Adrenal gland (tissue), 5 donors: Measurements from ENCODE around the gene TMEM238L.

ENCODE experiments used
- POLR2A ChIP-seq, 2 donors: fragments of 450-650 bp; IDR thresholded peaks; one replicate each; pipeline ENCODE4 v1.6.1; 2017; ENCODE audit warnings: antibody characterized with exemption in 2 of 2, mild to moderate bottlenecking in 2 of 2, moderate library complexity in 1 of 2
- TF ChIP-seq, protein P1 (sequence below), 6 experiments: fragments of 450-650 bp in 4 of 6; fragments of 200-600 bp in 2 of 6; sonication (generic) in 1 of 6; IDR thresholded peaks; 1 replicate in 5 of 6; 2 replicates in 1 of 6; pipeline versions ENCODE4 v1.5.1 to v1.8.0; 2016 to 2021; ENCODE audit warnings: antibody characterized with exemption in 6 of 6, mild to moderate bottlenecking in 2 of 6, moderate library complexity in 1 of 6
- donor health status: DM: no; HTN: no; CAD: no.

DNA sequence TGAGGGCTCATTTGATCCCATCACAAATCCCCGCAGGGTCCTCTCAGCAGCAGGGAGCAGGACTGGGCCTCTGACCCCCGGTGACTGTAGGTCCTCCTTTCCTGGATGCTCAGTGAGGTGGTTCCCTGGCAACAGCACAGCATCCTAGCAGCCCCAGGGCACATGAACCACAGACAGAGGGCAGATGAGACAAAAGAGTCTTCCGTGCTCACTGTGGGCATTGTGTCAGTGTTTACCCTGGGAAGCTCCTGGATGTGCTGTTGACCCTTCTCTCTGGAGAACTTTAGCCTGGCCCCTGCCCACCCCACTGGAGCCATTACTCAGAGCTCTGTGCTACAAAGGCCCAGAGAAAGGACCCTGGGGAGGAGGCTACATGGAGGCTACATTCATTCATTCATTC, 52.3 kb downstream of the TMEM238L start:
- TF ChIP-seq POLR2A (IDR thresholded peaks at IDR 0.05): no peak
- TF ChIP-seq, protein P1, sequence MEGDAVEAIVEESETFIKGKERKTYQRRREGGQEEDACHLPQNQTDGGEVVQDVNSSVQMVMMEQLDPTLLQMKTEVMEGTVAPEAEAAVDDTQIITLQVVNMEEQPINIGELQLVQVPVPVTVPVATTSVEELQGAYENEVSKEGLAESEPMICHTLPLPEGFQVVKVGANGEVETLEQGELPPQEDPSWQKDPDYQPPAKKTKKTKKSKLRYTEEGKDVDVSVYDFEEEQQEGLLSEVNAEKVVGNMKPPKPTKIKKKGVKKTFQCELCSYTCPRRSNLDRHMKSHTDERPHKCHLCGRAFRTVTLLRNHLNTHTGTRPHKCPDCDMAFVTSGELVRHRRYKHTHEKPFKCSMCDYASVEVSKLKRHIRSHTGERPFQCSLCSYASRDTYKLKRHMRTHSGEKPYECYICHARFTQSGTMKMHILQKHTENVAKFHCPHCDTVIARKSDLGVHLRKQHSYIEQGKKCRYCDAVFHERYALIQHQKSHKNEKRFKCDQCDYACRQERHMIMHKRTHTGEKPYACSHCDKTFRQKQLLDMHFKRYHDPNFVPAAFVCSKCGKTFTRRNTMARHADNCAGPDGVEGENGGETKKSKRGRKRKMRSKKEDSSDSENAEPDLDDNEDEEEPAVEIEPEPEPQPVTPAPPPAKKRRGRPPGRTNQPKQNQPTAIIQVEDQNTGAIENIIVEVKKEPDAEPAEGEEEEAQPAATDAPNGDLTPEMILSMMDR (IDR thresholded peaks at IDR 0.05): no peak
